Progenitor cell of endocrine pancreas (in vitro differentiated cells): ENCODE measurements around the gene PRKAR1B. TPM values are rescaled to one million over a fixed set of nuclear protein-coding genes. Genes with fewer than 3 reads are reported as not detected.

ENCODE experiments used
- DNase-seq: peaks from one replicate; pipeline ENCODE4 v3.0.0; 2021; ENCODE audit warnings: low spot score; ENCODE audit not compliant: unreplicated experiment
- H3K27ac Mint-ChIP-seq: 2 replicates; pipeline ENCODE4 v1.8.0; 2021; ENCODE audit warnings: mild to moderate bottlenecking, moderate library complexity, mixed read lengths
- H3K27me3 Mint-ChIP-seq: 2 replicates; pipeline ENCODE4 v1.8.0; 2021; ENCODE audit warnings: mixed read lengths
- H3K36me3 Mint-ChIP-seq: 2 replicates; pipeline ENCODE4 v1.8.0; 2022; ENCODE audit warnings: mixed read lengths; ENCODE audit not compliant: insufficient read depth
- H3K4me1 Mint-ChIP-seq: 2 replicates; pipeline ENCODE4 v1.8.0; 2021; ENCODE audit warnings: low read depth, mixed read lengths
- H3K4me3 Mint-ChIP-seq: 2 replicates; pipeline ENCODE4 v1.8.0; 2021; ENCODE audit warnings: low read depth, mild to moderate bottlenecking, moderate library complexity, mixed read lengths
- H3K9me3 Mint-ChIP-seq: 2 replicates; pipeline ENCODE4 v1.8.0; 2021; ENCODE audit warnings: low read depth, mixed read lengths
- total RNA-seq: library from RNA; stranded (reverse); gene quantifications from 2 replicates; pipeline ENCODE4 v1.2.1, GENCODE V29; 2021
- TF ChIP-seq, protein P1 (sequence below): fragments of 200-600 bp; sonication (generic); IDR thresholded peaks from one replicate; pipeline ENCODE4 v1.5.0; 2021; ENCODE audit warnings: antibody characterized with exemption, mild to moderate bottlenecking; ENCODE audit not compliant: unreplicated experiment

Gene PRKAR1B
- total RNA-seq, 1 donor from 2014 or later, result 54.2 TPM

DNA sequence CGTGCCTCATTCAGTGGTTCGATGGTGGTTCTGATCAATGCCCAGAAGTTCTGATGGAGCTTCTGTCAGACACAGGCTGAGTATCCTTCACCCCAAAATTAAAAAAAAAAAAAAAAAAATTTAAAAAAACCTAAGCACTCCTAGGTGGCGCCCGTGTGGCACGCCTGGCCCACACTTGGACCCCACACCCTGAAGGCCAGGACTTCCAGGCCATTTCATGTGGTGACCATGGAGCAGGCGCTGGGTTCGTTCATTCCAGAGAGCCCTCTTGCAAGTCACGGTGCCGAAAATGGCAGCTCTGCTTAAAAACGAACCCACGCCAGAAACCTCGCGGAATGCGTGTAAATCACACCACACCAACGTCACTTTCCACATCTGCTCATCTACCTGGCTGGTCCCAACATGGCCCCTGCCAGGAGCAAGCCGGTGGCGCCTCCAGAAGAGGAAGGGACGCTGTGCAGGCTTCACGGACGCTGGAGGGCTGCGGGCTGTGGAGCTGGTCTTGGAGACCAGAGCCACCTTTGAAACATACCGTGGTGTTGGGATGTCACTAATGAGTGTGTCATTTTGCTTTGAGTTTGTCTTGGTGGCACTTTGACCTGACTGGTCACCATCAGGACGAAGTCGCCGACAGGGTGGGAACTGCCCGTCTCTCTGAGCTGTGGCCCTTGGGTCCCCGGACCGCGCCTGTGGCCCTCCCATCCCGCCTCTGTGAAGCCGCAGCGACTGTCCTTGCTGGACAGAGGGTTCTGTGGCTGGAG is 46.0 kb upstream of the PRKAR1B start:
- peaks cover 12% of the 10 kb centered on the region for H3K4me1 Mint-ChIP-seq
- TF ChIP-seq, protein P1, sequence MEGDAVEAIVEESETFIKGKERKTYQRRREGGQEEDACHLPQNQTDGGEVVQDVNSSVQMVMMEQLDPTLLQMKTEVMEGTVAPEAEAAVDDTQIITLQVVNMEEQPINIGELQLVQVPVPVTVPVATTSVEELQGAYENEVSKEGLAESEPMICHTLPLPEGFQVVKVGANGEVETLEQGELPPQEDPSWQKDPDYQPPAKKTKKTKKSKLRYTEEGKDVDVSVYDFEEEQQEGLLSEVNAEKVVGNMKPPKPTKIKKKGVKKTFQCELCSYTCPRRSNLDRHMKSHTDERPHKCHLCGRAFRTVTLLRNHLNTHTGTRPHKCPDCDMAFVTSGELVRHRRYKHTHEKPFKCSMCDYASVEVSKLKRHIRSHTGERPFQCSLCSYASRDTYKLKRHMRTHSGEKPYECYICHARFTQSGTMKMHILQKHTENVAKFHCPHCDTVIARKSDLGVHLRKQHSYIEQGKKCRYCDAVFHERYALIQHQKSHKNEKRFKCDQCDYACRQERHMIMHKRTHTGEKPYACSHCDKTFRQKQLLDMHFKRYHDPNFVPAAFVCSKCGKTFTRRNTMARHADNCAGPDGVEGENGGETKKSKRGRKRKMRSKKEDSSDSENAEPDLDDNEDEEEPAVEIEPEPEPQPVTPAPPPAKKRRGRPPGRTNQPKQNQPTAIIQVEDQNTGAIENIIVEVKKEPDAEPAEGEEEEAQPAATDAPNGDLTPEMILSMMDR, result no peak
- DNase-seq, result no peak
- H3K27me3 Mint-ChIP-seq, result no peaks in the 10 kb centered on the region
- H3K27ac Mint-ChIP-seq, result no peak overlapping the region
- H3K4me3 Mint-ChIP-seq, result no peak overlapping the region
- H3K9me3 Mint-ChIP-seq, result no peaks in the 10 kb centered on the region
- H3K36me3 Mint-ChIP-seq, result peaks cover 11% of the 10 kb centered on the region

DNA sequence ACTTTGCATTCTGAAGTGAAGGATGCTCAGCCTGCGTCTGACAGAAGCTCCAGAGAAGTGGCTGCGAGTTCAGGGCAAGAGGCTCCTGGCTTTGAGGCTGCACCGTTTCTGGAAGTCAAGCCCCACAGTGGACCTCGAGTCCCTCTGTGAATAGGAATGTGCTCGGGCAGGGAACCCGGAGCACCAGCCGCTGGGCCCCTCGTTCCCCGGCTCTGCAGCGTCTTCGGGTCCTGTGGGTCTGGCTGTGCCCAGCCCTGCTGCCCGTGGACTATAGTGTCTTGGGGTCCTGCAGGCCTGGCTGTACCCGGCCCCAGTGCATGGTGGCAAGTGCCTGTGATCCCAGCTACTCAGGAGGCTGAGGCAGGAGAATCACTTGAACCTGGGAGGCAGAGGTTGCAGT is 45.3 kb upstream of the PRKAR1B start:
- Mint-ChIP-seq H3K9me3 (no peaks in the 10 kb centered on the region), H3K4me3 (no peak overlapping the region), H3K27ac (no peak overlapping the region), H3K27me3 (no peaks in the 10 kb centered on the region), H3K4me1 (peaks cover 14% of the 10 kb centered on the region), H3K36me3 (peaks cover 13% of the 10 kb centered on the region)
- DNase-seq, result no peak
- TF ChIP-seq, protein P1, result no peak

DNA sequence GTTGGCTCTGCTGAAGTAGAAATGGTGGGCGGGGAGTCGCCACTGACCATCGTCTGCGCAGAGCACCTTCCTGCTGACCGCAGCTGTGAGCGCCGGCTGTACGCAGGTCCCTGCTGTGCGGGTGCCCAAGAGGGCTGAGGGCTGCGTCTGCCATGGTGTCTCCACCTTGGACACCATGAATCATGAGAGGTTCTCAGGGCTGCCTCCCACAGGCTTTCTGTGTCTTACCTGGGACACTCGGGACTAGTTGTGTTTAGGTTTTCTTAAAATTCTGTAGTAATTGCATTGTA is 44.9 kb upstream of the PRKAR1B start:
- TF ChIP-seq, protein P1, result no peak
- Mint-ChIP-seq H3K4me3 (no peak overlapping the region), H3K4me1 (peaks cover 14% of the 10 kb centered on the region), H3K9me3 (no peaks in the 10 kb centered on the region), H3K36me3 (peaks cover 11% of the 10 kb centered on the region), H3K27ac (peak overlapping the region; percentile 59), H3K27me3 (no peaks in the 10 kb centered on the region)
- no peak for DNase-seq

DNA sequence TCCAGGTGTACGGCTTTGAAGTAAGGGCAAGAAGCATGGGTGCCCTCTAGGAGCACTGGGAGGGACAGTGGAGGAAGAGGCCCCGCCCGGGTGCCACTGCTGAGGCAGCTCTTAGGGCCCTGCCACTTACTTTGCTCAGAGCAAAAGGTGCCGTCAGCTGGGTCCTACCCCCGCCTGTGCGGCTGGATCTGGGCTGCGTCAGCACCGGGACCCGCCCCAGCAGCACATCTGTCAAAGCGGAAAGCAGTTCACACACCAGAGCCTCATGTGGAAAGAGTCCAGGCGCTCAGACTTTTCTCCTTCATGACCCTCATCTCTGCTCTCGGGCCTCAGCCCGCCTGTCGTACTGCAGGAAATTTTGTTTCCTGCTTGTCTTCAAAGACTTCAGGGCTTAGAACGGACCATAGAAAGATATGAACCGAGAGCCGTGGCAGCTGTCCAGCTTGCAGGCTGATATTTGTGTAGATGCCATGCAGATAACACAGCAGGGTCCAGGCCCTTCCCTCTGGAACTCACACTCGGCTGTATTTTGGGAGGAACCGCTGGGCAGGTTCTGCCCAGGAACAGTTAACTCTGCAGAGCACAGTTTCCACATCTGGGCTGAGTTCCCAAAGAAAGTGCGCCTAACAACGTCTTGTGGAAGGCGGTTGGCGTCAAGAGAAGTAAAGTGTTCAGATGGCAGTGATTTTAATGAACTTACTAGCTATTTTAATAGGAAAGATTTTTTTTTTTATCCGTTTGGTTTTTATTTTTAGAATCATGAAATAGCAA is 44.3 kb upstream of the PRKAR1B start:
- Mint-ChIP-seq H3K9me3 (no peaks in the 10 kb centered on the region), H3K27me3 (no peaks in the 10 kb centered on the region), H3K27ac (peak overlapping the region; percentile 82), H3K36me3 (peaks cover 10% of the 10 kb centered on the region), H3K4me1 (peaks cover 14% of the 10 kb centered on the region), H3K4me3 (no peak overlapping the region)
- TF ChIP-seq, protein P1, result no peak
- DNase-seq, result no peak

DNA sequence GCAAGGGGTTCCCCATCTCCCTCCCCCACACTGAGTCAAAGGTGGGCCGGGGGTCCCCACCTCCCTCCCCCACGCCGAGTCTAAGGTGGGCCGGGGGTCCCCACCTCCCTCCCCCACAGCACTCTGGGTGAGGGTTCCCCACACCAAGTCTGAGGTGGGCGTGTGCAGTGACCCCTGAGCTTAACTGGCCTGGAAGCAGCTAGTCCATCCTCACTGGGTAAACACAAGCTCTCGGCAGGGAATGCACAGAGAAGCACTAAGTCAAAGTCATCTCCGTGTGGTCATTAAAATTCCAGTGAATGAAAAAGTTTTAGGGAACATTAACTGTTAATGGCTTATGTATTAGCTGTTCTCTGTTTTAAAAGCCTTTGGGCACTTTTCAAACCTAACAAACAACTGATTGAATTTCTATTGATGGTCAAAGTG is 43.7 kb upstream of the PRKAR1B start:
- Mint-ChIP-seq H3K4me1 (peaks cover 14% of the 10 kb centered on the region), H3K27me3 (no peaks in the 10 kb centered on the region), H3K9me3 (no peaks in the 10 kb centered on the region), H3K36me3 (peaks cover 12% of the 10 kb centered on the region), H3K4me3 (no peak overlapping the region), H3K27ac (peak overlapping the region; percentile 82)
- no peak for DNase-seq
- TF ChIP-seq, protein P1, result no peak
